ENCODE results near the gene POLR1A.

Gene POLR1A

GRCh38 chr2:86072271-86072858, 33.3 kb downstream of the POLR1A start:
- peak; percentile 23; the same call in 2 of the 3 replicates for ATAC-seq
- TF ChIP-seq TCF4 (CRISPR knock-in tag; IDR thresholded peaks at IDR 0.05; ENCODE audit: borderline replicate concordance) (no peak), ISL1 (CRISPR knock-in tag; IDR thresholded peaks at IDR 0.05) (0 out of 2 replicates have a peak, but pooled peaks have one; percentile 9), TOX (CRISPR knock-in tag; IDR thresholded peaks at IDR 0.05; ENCODE audit: borderline replicate concordance) (no peak), ESRRG (CRISPR knock-in tag; IDR thresholded peaks at IDR 0.05) (no peak), CSRNP3 (CRISPR knock-in tag; IDR thresholded peaks at IDR 0.05) (no peak)

- TF ChIP-seq ESRRG (CRISPR knock-in tag; IDR thresholded peaks at IDR 0.05): no peak
- TF ChIP-seq ZC3H10 (CRISPR knock-in tag; IDR thresholded peaks at IDR 0.05): no peak
- no peak for TF ChIP-seq ZNF70 (CRISPR knock-in tag; IDR thresholded peaks at IDR 0.05)
- no peak for TF ChIP-seq OSR1 (CRISPR knock-in tag; IDR thresholded peaks at IDR 0.05)
- TF ChIP-seq PPARA (CRISPR knock-in tag; IDR thresholded peaks at IDR 0.05; ENCODE audit: borderline replicate concordance): no peak
- no peak for TF ChIP-seq POU6F1 (CRISPR knock-in tag; IDR thresholded peaks at IDR 0.05; ENCODE audit: borderline replicate concordance, low read depth)
- no peak for TF ChIP-seq ZNF8 (CRISPR knock-in tag; IDR thresholded peaks at IDR 0.05)
- no peak for TF ChIP-seq ARNTL (CRISPR knock-in tag; IDR thresholded peaks at IDR 0.05; ENCODE audit: borderline replicate concordance, low read depth)
- TF ChIP-seq TCF4 (CRISPR knock-in tag; IDR thresholded peaks at IDR 0.05; ENCODE audit: borderline replicate concordance): no peak
- TF ChIP-seq TOX (CRISPR knock-in tag; IDR thresholded peaks at IDR 0.05; ENCODE audit: borderline replicate concordance): no peak
- TF ChIP-seq ZFP3 (CRISPR knock-in tag; IDR thresholded peaks at IDR 0.05): no peak
- TF ChIP-seq PATZ1 (CRISPR knock-in tag; IDR thresholded peaks at IDR 0.05; ENCODE audit: borderline replicate concordance): no peak
- no peak for TF ChIP-seq ZFP30 (CRISPR knock-in tag; IDR thresholded peaks at IDR 0.05)
- no peak for TF ChIP-seq CSDC2 (CRISPR knock-in tag; IDR thresholded peaks at IDR 0.05)
- TF ChIP-seq, protein P1, sequence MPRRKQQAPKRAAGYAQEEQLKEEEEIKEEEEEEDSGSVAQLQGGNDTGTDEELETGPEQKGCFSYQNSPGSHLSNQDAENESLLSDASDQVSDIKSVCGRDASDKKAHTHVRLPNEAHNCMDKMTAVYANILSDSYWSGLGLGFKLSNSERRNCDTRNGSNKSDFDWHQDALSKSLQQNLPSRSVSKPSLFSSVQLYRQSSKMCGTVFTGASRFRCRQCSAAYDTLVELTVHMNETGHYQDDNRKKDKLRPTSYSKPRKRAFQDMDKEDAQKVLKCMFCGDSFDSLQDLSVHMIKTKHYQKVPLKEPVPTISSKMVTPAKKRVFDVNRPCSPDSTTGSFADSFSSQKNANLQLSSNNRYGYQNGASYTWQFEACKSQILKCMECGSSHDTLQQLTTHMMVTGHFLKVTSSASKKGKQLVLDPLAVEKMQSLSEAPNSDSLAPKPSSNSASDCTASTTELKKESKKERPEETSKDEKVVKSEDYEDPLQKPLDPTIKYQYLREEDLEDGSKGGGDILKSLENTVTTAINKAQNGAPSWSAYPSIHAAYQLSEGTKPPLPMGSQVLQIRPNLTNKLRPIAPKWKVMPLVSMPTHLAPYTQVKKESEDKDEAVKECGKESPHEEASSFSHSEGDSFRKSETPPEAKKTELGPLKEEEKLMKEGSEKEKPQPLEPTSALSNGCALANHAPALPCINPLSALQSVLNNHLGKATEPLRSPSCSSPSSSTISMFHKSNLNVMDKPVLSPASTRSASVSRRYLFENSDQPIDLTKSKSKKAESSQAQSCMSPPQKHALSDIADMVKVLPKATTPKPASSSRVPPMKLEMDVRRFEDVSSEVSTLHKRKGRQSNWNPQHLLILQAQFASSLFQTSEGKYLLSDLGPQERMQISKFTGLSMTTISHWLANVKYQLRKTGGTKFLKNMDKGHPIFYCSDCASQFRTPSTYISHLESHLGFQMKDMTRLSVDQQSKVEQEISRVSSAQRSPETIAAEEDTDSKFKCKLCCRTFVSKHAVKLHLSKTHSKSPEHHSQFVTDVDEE (CRISPR knock-in tag; IDR thresholded peaks at IDR 0.05): no peak
- TF ChIP-seq ZNF565 (CRISPR knock-in tag; conservative IDR thresholded peaks at IDR 0.05; ENCODE audit: low read depth): no peak
- no peak for TF ChIP-seq CSRNP3 (CRISPR knock-in tag; IDR thresholded peaks at IDR 0.05)
- TF ChIP-seq GLIS3 (CRISPR knock-in tag; IDR thresholded peaks at IDR 0.05): no peak
- no peak for ATAC-seq
Measured at GRCh38 chr2:86070868-86071267, 34.8 kb downstream of the POLR1A start.

- no peak for ATAC-seq
- TF ChIP-seq TCF4 (CRISPR knock-in tag; IDR thresholded peaks at IDR 0.05; ENCODE audit: borderline replicate concordance) (no peak), RARB (CRISPR knock-in tag; IDR thresholded peaks at IDR 0.05) (no peak), PATZ1 (CRISPR knock-in tag; IDR thresholded peaks at IDR 0.05; ENCODE audit: borderline replicate concordance) (no peak)
Measured at GRCh38 chr2:86069783-86070339, 35.8 kb downstream of the POLR1A start.

Data from SK-N-SH treated with all-trans-retinoic acid at 6 μM for 48 hours (cell line).